OCI-LY7 (cell line): ENCODE data around the gene CCDC85A.

Experiments used
- EZH2phosphoT487 ChIP-seq: fragments of 200-600 bp; sonication (generic); IDR thresholded peaks from 2 replicates; pipeline ENCODE4 v1.6.1; 2018; ENCODE audit warnings: low read depth, borderline replicate concordance, mild to moderate bottlenecking, mixed run types, antibody characterized with exemption, low read length, moderate library complexity, mixed read lengths
- TF ChIP-seq, protein P1 (sequence below): fragments of 200-600 bp; sonication (generic); conservative IDR thresholded peaks from 2 replicates; pipeline ENCODE4 v1.5.1; 2014; ENCODE audit warnings: mild to moderate bottlenecking, antibody characterized with exemption, low read length, moderate library complexity, mixed read lengths

DNA sequence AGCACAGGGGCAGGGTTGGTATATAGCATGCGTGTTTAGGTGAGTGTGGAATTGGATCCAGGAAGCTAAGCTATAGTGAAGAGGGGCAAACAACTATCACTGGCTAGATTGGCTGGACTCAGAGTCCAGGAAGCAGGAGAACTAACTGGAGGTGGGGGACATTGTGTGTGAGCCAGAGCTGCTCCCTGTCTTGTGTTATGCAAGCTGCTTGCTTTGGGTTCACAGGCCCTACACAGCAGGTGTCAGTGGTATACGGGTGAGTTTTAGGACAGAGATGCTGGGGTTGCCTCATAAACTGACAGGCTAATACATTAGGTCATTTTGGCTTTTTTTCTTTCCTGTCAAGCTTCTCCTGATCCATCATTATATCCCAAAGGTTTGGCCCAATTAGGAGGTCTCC is 87.5 kb downstream of the CCDC85A start:
- TF ChIP-seq, protein P1, sequence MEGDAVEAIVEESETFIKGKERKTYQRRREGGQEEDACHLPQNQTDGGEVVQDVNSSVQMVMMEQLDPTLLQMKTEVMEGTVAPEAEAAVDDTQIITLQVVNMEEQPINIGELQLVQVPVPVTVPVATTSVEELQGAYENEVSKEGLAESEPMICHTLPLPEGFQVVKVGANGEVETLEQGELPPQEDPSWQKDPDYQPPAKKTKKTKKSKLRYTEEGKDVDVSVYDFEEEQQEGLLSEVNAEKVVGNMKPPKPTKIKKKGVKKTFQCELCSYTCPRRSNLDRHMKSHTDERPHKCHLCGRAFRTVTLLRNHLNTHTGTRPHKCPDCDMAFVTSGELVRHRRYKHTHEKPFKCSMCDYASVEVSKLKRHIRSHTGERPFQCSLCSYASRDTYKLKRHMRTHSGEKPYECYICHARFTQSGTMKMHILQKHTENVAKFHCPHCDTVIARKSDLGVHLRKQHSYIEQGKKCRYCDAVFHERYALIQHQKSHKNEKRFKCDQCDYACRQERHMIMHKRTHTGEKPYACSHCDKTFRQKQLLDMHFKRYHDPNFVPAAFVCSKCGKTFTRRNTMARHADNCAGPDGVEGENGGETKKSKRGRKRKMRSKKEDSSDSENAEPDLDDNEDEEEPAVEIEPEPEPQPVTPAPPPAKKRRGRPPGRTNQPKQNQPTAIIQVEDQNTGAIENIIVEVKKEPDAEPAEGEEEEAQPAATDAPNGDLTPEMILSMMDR: no peak
- no peak for TF ChIP-seq EZH2phosphoT487
